ENCODE data around the gene RPL22.

The RPL22 gene

DNA sequence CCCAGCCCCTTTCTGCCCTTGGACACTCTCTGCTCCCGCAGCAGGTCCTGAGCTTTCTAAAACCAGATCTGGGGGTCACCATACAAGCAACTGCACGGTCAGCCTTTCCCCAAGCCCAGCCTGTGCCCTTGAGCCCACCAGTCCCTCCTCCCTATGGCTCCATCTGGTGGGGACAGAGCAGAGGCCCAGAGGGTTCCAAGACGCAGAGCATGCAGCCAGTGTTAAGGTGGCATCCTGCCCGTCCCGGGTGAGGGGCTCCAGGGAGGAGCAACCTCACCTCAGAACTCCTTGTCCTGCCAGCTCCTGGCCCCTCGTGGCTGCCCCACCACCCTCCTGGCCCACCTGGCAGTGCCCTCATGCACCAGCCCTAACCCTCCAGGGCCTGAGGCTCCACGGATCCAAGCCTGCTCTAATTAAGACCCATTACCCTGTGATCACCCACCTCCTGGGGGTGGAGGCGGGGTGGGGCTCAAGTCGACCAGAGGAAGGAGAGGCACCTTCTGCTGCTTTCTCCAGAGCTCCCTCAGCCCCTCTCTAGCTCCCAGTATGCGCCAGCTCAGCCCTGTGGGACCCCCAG is 27.8 kb downstream of the RPL22 start:
- DNase-seq: no peak

DNA sequence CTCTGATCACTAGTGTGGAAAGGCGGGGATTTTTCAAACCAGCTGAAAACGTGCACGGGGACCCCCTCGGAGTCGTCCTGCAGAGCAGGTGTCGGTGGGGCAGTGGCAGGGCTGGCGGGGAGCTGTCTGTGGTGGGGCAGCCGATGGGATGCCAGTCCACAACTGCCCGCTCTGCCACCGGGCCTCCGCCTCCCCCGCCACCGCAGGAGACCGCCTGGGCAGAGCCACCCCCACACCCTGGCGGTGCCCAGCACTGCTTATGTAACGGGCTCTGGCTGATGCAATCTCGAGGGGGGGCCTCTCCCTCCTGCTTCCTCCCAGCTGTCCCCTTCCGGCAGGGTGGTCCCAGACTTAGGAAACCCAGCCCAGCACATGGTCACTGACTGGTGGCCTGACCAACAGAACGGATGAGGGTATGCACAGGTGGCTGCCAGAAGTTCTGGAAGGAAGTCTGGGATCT is 28.6 kb downstream of the RPL22 start:
- no peak for DNase-seq

DNA sequence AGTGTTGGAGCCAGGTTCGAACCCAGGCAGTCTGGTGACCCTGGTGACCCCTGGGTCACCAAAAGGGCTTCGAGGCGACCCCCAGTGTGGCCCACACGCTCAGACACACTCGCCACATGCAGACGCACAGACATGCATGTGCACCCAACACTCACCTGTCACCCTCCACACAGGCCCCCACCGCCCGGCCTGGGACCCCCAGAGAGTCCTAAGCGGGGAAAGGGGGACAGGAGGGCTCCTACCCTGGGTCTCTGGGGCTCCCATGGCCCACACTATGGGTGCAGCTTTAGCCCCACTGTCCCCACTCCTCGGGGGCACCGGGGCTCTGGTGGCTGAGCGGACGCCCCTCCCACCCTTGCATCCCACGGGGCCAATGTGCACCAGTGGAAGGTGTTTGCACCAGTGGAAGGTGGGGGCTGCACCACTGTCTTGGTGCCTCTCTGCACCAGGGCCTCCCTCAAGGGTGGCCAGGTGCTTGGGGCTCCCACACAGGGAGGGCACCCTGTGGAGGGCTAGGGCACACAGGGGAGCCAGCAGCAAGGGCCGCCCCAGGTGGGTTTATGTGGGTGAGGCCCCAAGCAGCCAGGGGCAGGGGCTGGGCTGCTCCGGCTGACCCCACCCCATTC is 29.2 kb downstream of the RPL22 start:
- DNase-seq: no peak

DNA sequence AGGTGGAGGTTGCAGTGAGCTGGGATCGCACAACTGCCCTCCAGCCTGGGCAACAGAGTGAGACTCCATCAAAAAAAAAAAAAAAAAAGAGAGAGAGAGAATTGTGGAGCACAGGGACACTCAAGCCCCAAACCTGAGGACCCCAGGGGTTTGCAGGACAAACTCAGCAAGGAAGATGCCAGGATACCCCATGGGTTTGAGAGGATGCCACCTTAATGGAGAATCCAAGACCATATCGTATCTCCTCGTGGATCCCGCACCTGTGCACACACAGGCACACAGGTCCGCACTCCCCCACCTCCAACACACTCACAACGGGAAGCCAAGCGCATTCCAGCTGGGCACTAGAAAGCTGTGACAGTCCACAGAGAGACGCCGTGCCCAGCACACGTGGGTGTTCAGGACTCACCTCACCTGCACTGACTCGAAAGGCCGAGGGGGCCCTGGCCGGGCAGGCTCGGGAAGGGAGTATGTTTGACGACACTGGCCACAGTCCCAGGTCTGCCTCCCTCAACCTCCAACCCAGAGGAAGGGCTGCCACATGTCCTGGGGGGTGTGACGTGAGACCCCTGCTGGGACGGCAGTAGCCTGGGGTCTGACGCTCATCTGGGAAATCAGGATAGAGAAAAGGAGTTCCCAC is 30.3 kb downstream of the RPL22 start:
- DNase-seq: no peak

- DNase-seq: no peak
These were observed 31.7 kb downstream of the RPL22 start for GRCh38 chr1:6167391-6168303.

- no peak for DNase-seq
These were observed 32.6 kb downstream of the RPL22 start for GRCh38 chr1:6166655-6167390.

- no peak for DNase-seq
These were observed 33.2 kb downstream of the RPL22 start for GRCh38 chr1:6166221-6166620.

GRCh38 chr1:6165441-6165985 is 33.9 kb downstream of the RPL22 start:
- no peak for DNase-seq

GRCh38 chr1:6165027-6165426 is 34.4 kb downstream of the RPL22 start:
- DNase-seq: no peak

- DNase-seq: no peak
These were observed 35.3 kb downstream of the RPL22 start for GRCh38 chr1:6163973-6164617.

GRCh38 chr1:6163191-6163972 is 36.0 kb downstream of the RPL22 start:
- DNase-seq: no peak

DNA sequence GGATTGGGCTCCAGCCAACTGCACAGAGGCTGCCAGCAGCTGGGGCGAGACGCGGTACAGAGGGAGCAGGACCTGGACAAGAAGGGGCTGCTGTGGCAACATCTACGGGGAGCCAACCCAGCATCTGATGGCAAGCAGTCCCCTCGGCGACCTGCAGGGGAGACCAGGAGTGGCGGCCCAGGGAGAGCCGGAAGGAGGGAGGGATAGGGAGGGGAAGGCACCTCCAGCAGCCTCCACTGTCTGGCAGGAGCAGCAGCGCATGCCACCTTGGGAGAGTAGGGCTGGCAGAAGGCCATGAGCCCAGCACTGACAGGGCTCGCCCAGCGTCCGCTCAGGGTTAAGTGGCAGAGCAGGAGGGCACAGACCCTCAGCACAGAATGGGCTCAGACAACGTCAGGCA is 36.6 kb downstream of the RPL22 start:
- no peak for DNase-seq

DNA sequence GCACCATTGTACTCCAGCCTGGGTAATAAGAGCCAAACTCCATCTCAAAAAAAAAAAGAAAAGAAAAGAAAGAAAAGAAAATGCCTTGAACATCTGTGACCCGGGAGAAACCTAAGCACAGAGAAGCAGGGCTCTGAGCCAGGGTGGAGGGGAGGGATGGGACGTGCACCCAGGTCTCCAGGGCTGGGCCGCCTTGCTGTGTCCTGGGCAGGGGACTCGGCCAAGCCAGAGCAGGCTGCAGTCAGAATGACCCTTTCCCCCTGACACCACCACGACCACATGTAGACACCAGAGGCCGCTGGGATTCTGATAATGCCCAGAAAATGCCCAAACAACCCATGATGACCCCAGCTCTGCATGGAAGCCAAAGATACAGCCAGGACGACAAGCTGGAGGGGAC is 37.1 kb downstream of the RPL22 start:
- DNase-seq: no peak

DNA sequence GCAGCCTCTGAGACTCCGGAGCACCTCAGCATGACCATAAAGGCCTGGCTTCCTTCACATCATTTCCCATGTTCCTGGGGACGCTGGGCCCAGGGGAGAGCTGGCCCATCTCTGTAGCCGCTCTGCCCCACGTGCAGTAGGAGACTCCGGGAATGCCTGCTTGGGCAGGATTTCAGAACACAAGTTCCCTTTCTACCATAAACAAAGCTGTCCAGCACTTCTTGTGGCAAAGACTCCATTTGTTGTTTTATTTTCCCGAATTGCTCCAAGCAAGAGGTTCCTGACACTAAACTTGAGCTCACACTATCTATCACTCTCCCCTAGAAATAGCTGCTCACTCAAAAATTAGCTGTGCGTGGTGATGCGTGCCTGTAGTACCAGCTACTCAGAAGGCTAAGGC is 41.2 kb downstream of the RPL22 start:
- no peak for DNase-seq

DNA sequence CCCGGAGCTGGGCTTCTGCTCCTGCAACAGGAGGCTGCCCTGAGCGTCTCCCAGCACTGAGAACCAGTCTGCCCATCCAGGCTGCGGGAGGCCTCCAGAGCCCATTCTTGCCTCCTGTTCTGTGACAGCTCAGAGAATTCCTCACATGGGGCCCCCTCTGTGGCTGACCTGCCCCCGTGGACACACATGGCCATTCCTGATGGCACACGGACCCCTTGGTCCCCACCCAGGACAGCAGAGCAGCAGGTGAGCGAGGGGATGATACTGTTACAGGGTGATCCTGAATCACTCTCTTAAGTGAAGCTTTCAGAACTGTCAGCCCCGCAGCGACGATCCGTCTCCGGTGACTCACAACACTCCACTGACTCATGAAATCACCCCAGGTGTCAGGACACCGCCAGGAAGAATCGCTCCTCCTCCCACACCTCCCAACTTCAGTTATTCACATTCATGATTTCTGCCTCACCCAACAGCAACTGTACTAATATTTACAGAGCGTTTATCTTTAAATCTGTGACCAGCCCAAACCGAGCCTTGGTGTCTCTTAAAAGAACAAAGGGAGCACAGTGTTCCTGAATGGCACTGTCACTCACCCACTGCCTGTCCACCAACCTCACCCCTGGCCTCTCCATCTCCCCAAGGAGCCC is 41.7 kb downstream of the RPL22 start:
- DNase-seq: no peak

DNA sequence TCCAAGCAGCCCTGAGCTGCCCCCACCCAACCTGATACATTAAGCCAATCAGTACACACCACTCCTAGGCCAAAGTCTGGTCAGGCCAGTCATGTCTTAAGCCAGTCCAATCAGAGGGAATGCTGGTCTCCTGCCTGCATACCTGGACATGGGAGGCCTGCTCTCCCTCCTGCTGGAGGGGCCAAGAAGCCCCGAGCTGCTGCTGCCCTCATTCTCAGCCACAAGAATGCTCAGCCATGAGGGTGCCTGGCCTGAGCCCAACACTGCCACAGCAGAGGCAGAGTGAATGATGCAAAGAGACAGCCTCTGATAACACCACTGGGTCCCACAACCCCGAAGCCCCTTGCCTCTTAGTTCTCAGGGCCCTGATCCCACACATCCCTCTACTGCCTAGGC is 42.3 kb downstream of the RPL22 start:
- no peak for DNase-seq

- no peak for DNase-seq
These were observed 44.7 kb downstream of the RPL22 start for GRCh38 chr1:6154525-6155319.

GRCh38 chr1:6152882-6153281 is 46.5 kb downstream of the RPL22 start:
- DNase-seq: no peak

- DNase-seq: no peak
These were observed 47.2 kb downstream of the RPL22 start for GRCh38 chr1:6152181-6152580.
